PC-9 (cell line): Measurements from ENCODE around the gene ST3GAL2. TPM values are rescaled to one million over a fixed set of nuclear protein-coding genes. Genes with fewer than 3 reads are reported as not detected.

Experiments
- BruUV-seq: library from RNA; stranded (reverse); fragments of 400-500 nt; replicated peaks from 2 replicates; lab custom pipeline; 2021; lab: Mats Ljungman, UMichigan
- CTCF ChIA-PET: fragments of 300-600 bp; sonication (Branson Sonifier 250); formaldehyde crosslinking; loops from one replicate; lab custom pipeline; 2022; ENCODE audit warnings: antibody characterized with exemption; lab: Charles Lee
- POLR2A ChIA-PET: fragments of 300-600 bp; sonication (Branson Sonifier 250); formaldehyde crosslinking; loops from one replicate; lab custom pipeline; 2022; ENCODE audit warnings: antibody characterized with exemption; ENCODE audit not compliant: unreplicated experiment; lab: Charles Lee
- DNase-seq, 2 experiments: peaks; one replicate each; pipeline versions ENCODE4 v3.0.0 to v3.0.0-alpha.2; 2015 to 2022; ENCODE audit warnings: mixed read lengths in 1 of 2
- H2AFZ ChIP-seq: fragments of 200-600 bp; sonication (generic); 2 replicates; pipeline ENCODE4 v1.8.1; 2017; ENCODE audit warnings: antibody characterized with exemption
- H3F3A ChIP-seq: fragments of 200-600 bp; sonication (generic); 2 replicates; pipeline ENCODE4 v1.8.1; 2017; ENCODE audit warnings: antibody characterized with exemption, mild to moderate bottlenecking, low read depth; ENCODE audit not compliant: insufficient read depth
- H3K27ac ChIP-seq: fragments of 200-600 bp; sonication (generic); 2 replicates; pipeline ENCODE4 v1.6.1; 2016; ENCODE audit warnings: mixed run types
- H3K27me3 ChIP-seq: fragments of 200-600 bp; sonication (generic); 2 replicates; pipeline ENCODE4 v1.6.1; 2016; ENCODE audit warnings: low read depth, mixed run types; ENCODE audit not compliant: insufficient read depth
- H3K36me3 ChIP-seq: fragments of 200-600 bp; sonication (generic); 2 replicates; pipeline ENCODE4 v1.6.1; 2016; ENCODE audit warnings: low read depth, mixed run types
- H3K4me1 ChIP-seq: fragments of 200-600 bp; sonication (generic); replicated peaks from 2 replicates; pipeline ENCODE4 v1.6.1; 2016; ENCODE audit warnings: mixed run types; ENCODE audit not compliant: insufficient read depth
- H3K4me2 ChIP-seq: fragments of 200-600 bp; sonication (generic); 2 replicates; pipeline ENCODE4 v1.6.1; 2017; ENCODE audit warnings: mixed run types
- H3K4me3 ChIP-seq: fragments of 200-600 bp; sonication (generic); 2 replicates; pipeline ENCODE4 v1.6.1; 2016; ENCODE audit warnings: mixed run types
- H3K79me2 ChIP-seq: fragments of 200-600 bp; sonication (generic); 2 replicates; pipeline ENCODE4 v1.6.1; 2017; ENCODE audit warnings: low read depth, mixed run types
- H3K9me2 ChIP-seq: fragments of 200-600 bp; sonication (generic); 2 replicates; pipeline ENCODE4 v1.8.1; 2017; ENCODE audit warnings: mild to moderate bottlenecking; ENCODE audit not compliant: insufficient read depth
- H3K9me3 ChIP-seq: fragments of 200-600 bp; sonication (generic); 2 replicates; pipeline ENCODE4 v1.8.1; 2016; ENCODE audit warnings: low read depth; ENCODE audit not compliant: insufficient read depth
- H4K20me1 ChIP-seq: fragments of 200-600 bp; sonication (generic); 2 replicates; pipeline ENCODE4 v1.8.1; 2017; ENCODE audit not compliant: insufficient read depth
- CTCF ChIP-seq: fragments of 200-600 bp; sonication (generic); conservative IDR thresholded peaks from 2 replicates; pipeline ENCODE4 v1.6.1; 2017; ENCODE audit warnings: mixed run types, antibody characterized with exemption, mild to moderate bottlenecking, moderate library complexity
- EZH2 ChIP-seq: fragments of 200-600 bp; sonication (generic); IDR thresholded peaks from 2 replicates; pipeline ENCODE4 v1.8.0; 2017; ENCODE audit warnings: antibody characterized with exemption, low read depth
- intact Hi-C: fragments of 100-400 bp; cut with micrococcal nuclease; formaldehyde crosslinking; loops from one replicate; pipeline ENCODE4 v1.10.0; 2022; ENCODE audit not compliant: unreplicated experiment
- total RNA-seq: library from RNA; stranded (reverse); gene quantifications from 2 replicates; pipeline ENCODE4 v1.2.3, GENCODE V29; 2021

ST3GAL2 gene
- total RNA-seq, 1 experiment from 2014 or later = 9.7 TPM

- H3F3A ChIP-seq = peaks cover 23% of the 10 kb centered on the region; the same call in 1 of the 2 replicates
- no peaks in the 10 kb centered on the region for H3K79me2 ChIP-seq
- intact Hi-C loops = no loop called here
- TF ChIP-seq EZH2 (no peak), CTCF (no peak)
- H3K4me1 ChIP-seq = peaks cover 23% of the 10 kb centered on the region
- no peaks in the 10 kb centered on the region for H3K9me3 ChIP-seq
- H3K36me3 ChIP-seq = no peaks in the 10 kb centered on the region
- no peak overlapping the region for H3K27ac ChIP-seq
- H3K4me3 ChIP-seq = no peak overlapping the region
- H3K4me2 ChIP-seq = no peak overlapping the region
- POLR2A ChIA-PET = interaction anchor here (0.7 kb wide), 1 partner anchor 1444 kb away, joined by 3 read pairs; no protein-coding TSS in a partner anchor
- BruUV-seq = no TSS peak
- DNase-seq = no peak
- no peaks in the 10 kb centered on the region for H3K27me3 ChIP-seq
- CTCF ChIA-PET = no interaction called here
- H4K20me1 ChIP-seq = no peaks in the 10 kb centered on the region
- H2AFZ ChIP-seq = no peak overlapping the region
- no peaks in the 10 kb centered on the region for H3K9me2 ChIP-seq
These were observed 17.9 kb downstream of the ST3GAL2 start for GRCh38 chr16:70421014-70421413.

- Histone ChIP-seq H2AFZ (no peak overlapping the region), H3F3A (peaks cover 23% of the 10 kb centered on the region; the same call in 1 of the 2 replicates), H3K4me1 (peaks cover 23% of the 10 kb centered on the region), H3K27ac (no peak overlapping the region), H3K4me2 (no peak overlapping the region), H3K79me2 (no peaks in the 10 kb centered on the region), H3K27me3 (no peaks in the 10 kb centered on the region), H3K9me3 (no peaks in the 10 kb centered on the region), H3K9me2 (no peaks in the 10 kb centered on the region), H3K4me3 (no peak overlapping the region), H4K20me1 (no peaks in the 10 kb centered on the region), H3K36me3 (no peaks in the 10 kb centered on the region)
- TF ChIP-seq EZH2 (no peak), CTCF (no peak)
- no peak for DNase-seq
- BruUV-seq = no TSS peak
- intact Hi-C loops = no loop called here
- POLR2A ChIA-PET = no interaction called here
- CTCF ChIA-PET = no interaction called here
These were observed 19.2 kb downstream of the ST3GAL2 start for GRCh38 chr16:70419384-70420327.

- Histone ChIP-seq H3F3A (peaks cover 21% of the 10 kb centered on the region; the same call in 1 of the 2 replicates), H3K4me3 (no peak overlapping the region), H3K27ac (no peak overlapping the region), H3K79me2 (no peaks in the 10 kb centered on the region), H3K36me3 (no peaks in the 10 kb centered on the region), H3K4me1 (peaks cover 21% of the 10 kb centered on the region), H3K9me3 (no peaks in the 10 kb centered on the region), H3K27me3 (no peaks in the 10 kb centered on the region), H3K4me2 (no peak overlapping the region), H2AFZ (no peak overlapping the region), H4K20me1 (no peaks in the 10 kb centered on the region), H3K9me2 (no peaks in the 10 kb centered on the region)
- intact Hi-C loops = no loop called here
- ChIA-PET POLR2A (no interaction called here), CTCF (no interaction called here)
- BruUV-seq = no TSS peak
- TF ChIP-seq EZH2 = no peak
- TF ChIP-seq CTCF = no peak
- DNase-seq = no peak
These were observed 19.9 kb downstream of the ST3GAL2 start for GRCh38 chr16:70418993-70419318.
